Measurements from ENCODE around the gene CEP120.
A peak's percentile ranks its signal among the peaks of the same experiment; 100 is the strongest.
"Not testable (repeated sequence)": the region's sequence is repeated elsewhere in the genome, so short reads cannot be mapped to it uniquely, and the experiment has no call there.

CEP120 gene

DNA sequence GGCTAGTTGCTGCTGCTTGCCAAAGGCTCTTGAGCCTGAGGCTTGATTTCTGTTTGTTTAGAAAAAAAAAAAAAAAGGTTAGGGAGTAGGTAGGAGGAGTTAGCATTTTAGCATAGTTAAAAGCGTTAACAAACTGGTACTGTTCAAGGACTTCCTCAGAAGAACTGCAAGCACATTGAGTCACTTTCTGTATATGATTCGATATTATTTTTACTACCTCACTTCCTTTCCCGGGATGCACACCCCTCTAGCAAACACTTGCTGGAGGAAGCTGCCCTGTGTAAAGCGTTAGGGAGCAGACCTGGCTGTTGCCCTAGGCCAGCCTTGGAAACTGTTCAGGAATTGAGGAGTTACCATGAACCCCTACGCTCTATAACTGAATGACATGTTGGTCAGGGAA, 15.7 kb upstream of the CEP120 start:
- DNase-seq (ENCODE audit: low spot score): no peak

GRCh38 chr5:123438244-123438643, 15.0 kb upstream of the CEP120 start:
- DNase-seq (ENCODE audit: low spot score): no peak

DNA sequence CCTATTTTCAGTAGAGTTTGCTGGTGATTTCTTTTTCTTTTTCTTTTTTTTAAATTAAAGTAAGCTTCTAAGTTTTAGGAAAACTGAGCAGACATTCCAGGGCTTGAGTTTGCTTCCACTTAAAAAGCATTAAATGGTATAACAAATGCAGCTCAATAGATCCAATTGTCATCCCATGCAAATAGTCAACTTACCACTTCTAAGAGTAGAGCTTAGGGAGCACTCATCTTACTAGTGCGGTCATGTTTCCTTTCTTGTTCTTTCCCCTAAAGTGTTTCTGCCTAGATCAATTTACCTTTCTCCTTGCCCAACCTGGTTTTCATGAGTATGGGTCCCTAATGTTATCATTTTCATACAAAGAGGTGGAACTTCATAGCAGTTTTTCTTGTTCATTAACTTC, 13.0 kb upstream of the CEP120 start:
- DNase-seq (ENCODE audit: low spot score): no peak

DNA sequence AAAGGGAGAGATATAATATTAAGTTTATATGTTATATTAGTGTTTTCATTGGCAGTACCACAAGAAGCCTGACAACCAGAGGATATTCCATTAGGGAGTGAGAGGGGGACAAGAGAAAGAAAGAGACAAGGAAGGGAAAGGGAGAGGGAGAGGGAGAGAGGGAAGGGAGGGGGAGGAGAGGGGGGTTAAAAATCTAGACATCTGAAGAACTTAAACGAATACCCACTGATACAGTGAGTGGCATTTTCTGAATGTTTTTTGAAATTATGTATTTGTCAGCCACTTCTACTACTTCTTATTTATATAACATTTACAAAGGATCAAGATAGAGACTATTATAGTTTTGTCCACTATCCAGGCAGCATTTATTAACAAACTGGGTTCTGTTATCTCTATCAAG, 11.6 kb upstream of the CEP120 start:
- no peak for DNase-seq (ENCODE audit: low spot score)

- no peak for DNase-seq (ENCODE audit: low spot score)
Observed at GRCh38 chr5:123433596-123433995, 10.4 kb upstream of the CEP120 start.

DNA sequence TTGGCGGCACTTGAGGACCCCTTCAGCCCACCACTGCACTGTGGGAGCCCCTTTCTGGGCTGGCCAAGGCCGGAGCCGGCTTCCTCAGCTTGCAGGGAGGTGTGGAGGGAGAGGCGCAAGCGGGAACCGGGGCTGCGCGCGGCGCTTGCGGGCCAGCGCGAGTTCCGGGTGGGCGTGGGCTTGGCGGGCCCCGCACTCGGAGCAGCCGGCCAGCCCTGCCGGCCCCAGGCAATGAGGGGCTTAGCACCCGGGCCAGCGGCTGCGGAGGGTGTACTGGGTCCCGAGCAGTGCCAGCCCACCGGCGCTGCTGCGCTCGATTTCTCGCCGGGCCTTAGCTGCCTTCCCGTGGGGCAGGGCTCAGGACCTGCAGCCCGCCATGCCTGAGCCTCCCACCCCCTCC, 7.2 kb upstream of the CEP120 start:
- not testable (repeated sequence) for DNase-seq (ENCODE audit: low spot score)

DNA sequence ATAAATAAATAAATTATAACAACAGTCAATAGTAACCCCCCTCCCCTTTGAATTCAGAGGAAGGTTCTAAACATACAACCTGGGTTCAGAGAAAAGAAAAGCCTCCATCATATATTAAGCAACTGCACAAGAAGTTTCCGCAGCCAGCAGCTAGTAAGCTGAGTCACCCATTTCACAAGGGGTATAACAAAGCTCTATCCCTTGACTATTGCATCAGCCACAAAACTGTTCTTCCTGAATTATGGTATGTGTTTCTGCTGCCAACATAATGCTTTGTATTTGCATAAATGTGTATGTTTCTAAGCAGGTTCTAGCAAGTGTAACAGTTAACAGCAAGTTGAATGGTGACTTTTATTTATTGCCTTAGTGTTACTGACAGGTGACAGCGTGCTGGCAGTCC, 6.8 kb upstream of the CEP120 start:
- peak; percentile 63 for DNase-seq (ENCODE audit: low spot score)

- no peak for DNase-seq (ENCODE audit: low spot score)
Observed at GRCh38 chr5:123429221-123429954, 6.2 kb upstream of the CEP120 start.

DNA sequence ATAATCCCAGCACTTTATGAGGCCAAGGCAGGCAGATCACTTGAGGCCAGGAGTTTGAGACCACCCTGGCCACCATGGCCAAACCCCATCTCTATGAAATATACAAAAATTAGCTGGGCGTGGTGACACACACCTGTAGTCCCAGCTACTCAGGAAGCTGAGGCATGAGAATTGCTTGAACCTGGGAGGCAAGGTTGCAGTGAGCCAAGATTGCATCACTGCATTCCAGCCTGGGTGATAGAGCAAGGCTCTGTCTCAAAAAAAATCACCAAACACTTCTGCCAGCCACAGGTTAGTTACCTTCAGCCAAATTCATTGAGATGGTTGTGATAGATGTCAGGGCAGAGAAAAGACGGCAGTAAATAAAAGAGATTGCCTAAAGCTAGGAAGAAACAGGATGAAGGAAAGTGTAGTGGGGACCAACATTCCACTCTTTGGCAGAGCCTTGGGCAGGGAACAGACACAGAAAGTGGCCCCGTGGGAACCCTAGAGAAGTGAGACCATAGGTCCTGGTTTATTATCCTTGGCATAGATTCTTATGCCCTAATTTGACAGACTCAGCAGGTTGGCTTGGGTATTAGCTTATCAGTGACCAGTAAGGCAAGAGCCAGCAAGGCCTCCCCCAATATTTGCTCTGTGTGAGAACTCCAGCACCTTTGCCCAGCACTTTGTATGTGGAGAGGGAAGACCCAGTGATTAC, 5.5 kb upstream of the CEP120 start:
- DNase-seq (ENCODE audit: low spot score): no peak

DNA sequence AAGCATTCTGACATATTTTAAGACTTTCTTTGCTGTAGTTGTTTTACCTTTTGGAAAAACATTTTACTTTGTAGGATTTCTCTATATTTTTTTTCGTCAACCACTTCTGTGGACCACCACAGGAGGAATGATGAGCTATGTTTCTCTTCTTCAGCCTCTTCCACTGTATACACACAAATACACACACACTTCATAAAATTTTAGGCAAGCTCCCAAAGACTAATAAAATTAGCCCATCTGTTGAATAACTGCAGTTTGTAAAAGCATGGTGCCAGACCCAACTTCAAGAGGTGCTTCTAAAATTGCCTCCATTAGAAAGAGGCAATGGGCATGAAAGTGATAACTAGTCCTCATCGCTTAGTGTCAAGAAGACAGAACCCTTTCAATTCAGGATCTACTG, 4.1 kb upstream of the CEP120 start:
- no peak for DNase-seq (ENCODE audit: low spot score)

DNA sequence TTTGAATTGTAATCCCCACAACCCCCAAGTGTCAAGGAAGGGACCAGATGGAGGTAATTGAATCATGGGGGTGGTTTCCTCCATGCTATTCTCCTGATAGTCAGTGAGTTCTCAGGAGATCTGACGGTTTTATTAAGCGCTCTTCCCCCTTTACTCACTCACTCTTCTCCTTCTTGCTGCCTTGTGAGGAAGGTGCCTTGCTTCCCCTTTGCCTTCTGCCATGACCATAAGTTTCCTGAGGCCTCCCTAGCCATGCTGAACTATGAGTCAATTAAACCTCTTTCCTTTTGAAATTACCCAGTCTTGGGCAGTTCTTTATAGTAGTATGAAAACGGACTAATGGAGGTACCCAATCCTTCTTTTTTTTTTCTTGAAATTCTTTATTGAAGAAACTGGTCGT, 2.2 kb upstream of the CEP120 start:
- no peak for DNase-seq (ENCODE audit: low spot score)

GRCh38 chr5:123422433-123423277, 548 bp downstream of the CEP120 start:
- peak; percentile 18 for DNase-seq (ENCODE audit: low spot score)

DNA sequence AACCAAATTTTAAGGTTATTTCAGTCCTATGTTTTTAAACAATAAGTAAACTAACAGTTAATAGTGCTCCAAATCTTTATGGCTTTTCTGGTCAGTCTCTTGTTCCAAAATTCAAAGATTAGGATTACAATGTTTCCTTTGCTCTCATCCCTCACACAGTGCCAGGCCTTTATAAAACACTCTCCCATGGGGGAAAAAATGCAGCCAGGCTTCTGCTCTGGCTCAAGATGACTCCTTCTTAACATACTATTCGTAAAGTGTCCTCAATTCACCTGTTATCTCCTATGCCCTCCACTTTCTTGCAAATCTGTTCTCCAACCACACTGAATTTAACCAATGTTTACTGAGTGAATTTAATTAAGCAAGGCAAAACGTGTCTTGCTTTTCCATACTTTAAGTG, 1.4 kb downstream of the CEP120 start:
- DNase-seq (ENCODE audit: low spot score): no peak

DNA sequence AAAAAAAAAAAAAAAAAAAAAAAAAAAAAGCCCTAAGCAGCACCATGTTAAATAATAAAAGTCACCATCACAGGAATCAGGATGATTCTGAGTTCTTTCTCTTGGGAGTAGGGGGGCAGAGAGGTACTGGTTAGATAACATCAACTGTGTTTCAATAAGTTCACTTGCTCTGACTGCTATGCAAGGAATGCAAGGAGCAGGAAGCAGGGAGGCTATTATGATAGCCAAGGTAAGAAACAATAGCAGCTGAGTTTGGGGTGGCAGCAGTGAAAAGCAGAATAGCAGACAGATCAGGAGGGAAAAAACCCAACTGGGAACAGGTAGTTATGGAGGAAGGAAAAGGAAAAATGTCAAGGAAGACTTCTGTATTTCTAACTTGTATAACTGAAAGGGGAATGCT, 8.2 kb downstream of the CEP120 start:
- no peak for DNase-seq (ENCODE audit: low spot score)

- no peak for DNase-seq (ENCODE audit: low spot score)
Observed at GRCh38 chr5:123412206-123412605, 11.0 kb downstream of the CEP120 start.

- not testable (repeated sequence) for DNase-seq (ENCODE audit: low spot score)
Observed at GRCh38 chr5:123401999-123402398, 21.2 kb downstream of the CEP120 start.

DNA sequence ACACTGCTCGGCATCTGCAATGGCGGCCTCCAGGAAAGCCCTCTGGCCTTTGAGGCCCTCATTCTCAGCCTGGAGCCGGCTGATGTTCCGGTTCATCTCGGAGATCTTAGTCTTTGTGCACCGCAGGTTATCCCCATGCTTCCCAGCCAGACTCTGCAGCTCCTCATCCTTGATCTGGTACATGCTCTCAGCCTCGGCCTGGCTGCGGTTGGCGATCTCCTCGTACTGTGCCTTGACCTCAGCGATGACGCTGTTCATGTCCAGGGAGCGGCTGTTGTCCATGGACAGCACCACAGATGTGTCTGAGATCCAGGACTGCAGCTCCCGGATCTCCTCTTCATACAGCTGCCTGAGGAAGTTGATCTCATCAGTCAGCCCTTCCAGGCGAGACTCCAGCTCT, 21.9 kb downstream of the CEP120 start:
- no peak for DNase-seq (ENCODE audit: low spot score)

- DNase-seq (ENCODE audit: low spot score): not testable (repeated sequence)
Observed at GRCh38 chr5:123400870-123401291, 22.3 kb downstream of the CEP120 start.

- no peak for DNase-seq (ENCODE audit: low spot score)
Observed at GRCh38 chr5:123398058-123398733, 25.0 kb downstream of the CEP120 start.

DNA sequence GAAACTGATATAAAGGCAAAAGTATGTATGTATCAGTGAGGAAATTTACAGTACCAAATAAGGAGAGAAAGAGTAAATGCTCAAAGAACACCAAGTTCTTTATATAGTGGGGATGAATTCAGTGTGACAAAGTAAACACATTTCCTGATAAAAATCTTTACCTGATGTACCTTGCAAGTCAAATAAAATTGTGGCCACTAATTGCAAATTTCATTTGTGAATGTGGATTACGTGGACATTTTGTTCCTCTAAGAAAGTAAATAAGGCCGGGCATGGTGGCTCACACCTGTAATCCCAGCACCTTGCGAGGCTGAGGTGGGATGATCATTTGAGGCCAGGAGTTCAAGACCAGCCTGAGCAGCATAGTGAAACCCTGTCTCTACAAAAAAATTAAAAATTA, 25.7 kb downstream of the CEP120 start:
- DNase-seq (ENCODE audit: low spot score): no peak

DNA sequence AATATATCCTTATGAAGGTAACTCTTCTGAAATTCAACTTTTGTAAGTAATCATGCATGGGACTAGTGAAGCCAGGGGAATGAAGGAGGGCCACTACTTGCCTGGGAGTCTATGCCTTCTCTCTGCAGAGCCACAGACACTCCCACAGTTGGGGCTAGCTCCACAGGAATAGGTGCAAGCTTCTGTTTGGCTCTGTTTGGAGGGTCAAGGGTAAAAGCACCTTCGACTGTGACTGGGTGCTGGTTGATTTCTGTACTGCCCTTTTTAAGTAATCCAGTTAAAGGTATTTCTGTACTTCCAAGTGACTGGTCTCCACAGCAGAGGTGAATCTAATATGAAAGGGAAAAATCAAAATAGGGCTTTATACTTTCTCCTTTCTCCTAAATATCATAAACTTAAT, 32.2 kb downstream of the CEP120 start:
- no peak for DNase-seq (ENCODE audit: low spot score)

DNA sequence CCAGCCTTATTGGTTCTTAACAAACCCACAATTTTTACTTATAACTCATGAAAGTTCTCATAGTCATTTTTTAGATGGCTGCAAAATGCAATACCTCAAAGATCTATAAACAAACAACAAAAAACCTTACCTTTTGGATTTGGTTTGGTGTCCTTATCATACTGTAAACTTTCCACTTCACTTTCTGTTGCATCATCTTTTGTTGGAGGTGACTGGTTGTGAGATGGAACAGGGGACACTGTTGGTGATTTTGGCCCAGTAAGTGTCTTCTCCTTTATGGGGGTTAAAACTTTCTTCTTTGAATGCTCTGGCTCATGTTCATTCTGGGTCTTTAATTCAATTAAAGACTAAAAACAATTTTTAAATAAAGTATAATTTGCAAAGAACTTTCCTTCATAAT, 33.4 kb downstream of the CEP120 start:
- DNase-seq (ENCODE audit: low spot score): no peak

Measured in AG08395 (cell line).